Measurements from ENCODE around the gene ANKRD44. TPM values are rescaled to one million over a fixed set of nuclear protein-coding genes. Genes with fewer than 3 reads are reported as not detected.

The ANKRD44 gene
- total RNA-seq, 1 donor from 2014 or later, result 21.4 TPM

DNA sequence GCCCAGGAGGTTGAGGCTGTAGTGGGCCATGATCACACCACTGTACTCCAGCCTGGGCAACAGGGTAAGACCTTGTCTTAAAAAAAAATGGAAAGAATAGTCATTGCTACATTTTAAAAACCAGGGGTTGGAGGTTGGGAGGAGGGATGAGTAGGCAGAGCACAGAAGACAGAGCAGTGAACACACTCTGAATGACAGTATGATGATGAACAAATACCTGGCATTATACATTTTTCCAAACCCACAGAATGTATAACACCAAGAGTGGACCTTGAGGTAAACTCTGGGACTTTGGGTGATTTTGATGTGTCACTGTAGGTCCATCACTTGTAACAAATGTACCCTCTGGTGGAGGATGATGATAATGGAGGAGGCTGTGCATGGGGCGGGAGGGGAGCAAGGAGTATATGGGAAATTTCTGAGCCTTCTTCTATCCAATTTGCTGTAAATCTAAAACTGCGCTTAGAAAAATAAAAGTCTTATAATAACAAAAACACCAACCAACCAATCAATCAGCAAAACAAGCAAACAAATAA, 272.6 kb downstream of the ANKRD44 start:
- Mint-ChIP-seq H3K4me3 (ENCODE audit: unreplicated experiment) (no peak overlapping the region), H3K9me3 (ENCODE audit: low read depth) (peaks cover 1% of the 10 kb centered on the region), H3K36me3 (ENCODE audit: low read depth) (peaks cover 3% of the 10 kb centered on the region), H3K4me1 (ENCODE audit: low read depth) (no peaks in the 10 kb centered on the region), H3K27me3 (ENCODE audit: low read depth) (no peaks in the 10 kb centered on the region), H3K27ac (ENCODE audit: unreplicated experiment) (no peak overlapping the region)
- no peak for TF ChIP-seq CTCF (IDR thresholded peaks at IDR 0.05)
- DNase-seq (ENCODE audit: low spot score), result no peak

GRCh38 chr2:197035002-197035401, 275.6 kb downstream of the ANKRD44 start:
- Mint-ChIP-seq H3K36me3 (ENCODE audit: low read depth) (peaks cover 7% of the 10 kb centered on the region), H3K4me1 (ENCODE audit: low read depth) (no peaks in the 10 kb centered on the region), H3K27ac (ENCODE audit: unreplicated experiment) (no peak overlapping the region), H3K27me3 (ENCODE audit: low read depth) (no peaks in the 10 kb centered on the region), H3K4me3 (ENCODE audit: unreplicated experiment) (no peak overlapping the region), H3K9me3 (ENCODE audit: low read depth) (peaks cover 6% of the 10 kb centered on the region)
- DNase-seq (ENCODE audit: low spot score), result no peak
- TF ChIP-seq CTCF (IDR thresholded peaks at IDR 0.05), result no peak

DNA sequence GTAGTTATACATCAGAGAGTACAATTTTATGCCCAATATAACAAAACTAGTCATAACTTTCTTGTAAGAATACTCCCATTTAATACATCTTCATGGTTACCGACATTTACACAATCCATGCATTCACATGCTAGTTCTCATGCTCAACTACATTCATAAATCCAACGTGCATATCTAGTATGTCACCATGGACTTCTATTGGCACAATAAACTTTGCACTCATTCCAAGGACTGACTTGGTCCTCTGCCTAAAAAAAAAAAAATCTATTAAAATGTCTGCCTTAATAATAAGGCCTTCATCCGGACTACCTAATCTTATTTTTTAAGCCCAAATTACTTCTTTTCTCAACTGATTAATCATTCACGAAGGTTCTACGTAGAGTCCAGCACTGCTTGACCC, 276.3 kb downstream of the ANKRD44 start:
- no peak overlapping the region for H3K4me3 Mint-ChIP-seq (ENCODE audit: unreplicated experiment)
- peaks cover 6% of the 10 kb centered on the region for H3K9me3 Mint-ChIP-seq (ENCODE audit: low read depth)
- H3K4me1 Mint-ChIP-seq (ENCODE audit: low read depth), result no peaks in the 10 kb centered on the region
- DNase-seq (ENCODE audit: low spot score), result no peak
- no peak overlapping the region for H3K27ac Mint-ChIP-seq (ENCODE audit: unreplicated experiment)
- TF ChIP-seq CTCF (IDR thresholded peaks at IDR 0.05), result no peak
- peaks cover 7% of the 10 kb centered on the region for H3K36me3 Mint-ChIP-seq (ENCODE audit: low read depth)
- no peaks in the 10 kb centered on the region for H3K27me3 Mint-ChIP-seq (ENCODE audit: low read depth)

DNA sequence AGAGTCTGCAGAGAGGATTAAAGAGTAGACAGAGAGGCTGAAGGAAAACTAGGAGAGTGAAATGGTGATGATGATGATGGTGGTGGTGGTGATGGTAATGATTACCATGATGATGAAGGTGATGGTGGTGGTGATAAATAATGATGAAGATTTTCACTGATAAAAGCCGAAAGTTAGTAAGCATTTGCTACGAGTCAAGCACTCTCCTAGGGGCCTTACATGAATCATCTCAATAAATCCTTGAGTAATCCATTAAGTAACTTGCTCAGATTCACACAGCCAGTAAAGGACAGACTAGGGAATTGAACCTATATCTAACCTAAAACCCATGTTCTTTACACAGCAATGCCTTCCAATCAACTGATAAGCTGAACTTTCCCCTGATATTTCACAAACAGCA, 277.4 kb downstream of the ANKRD44 start:
- H3K4me3 Mint-ChIP-seq (ENCODE audit: unreplicated experiment), result no peak overlapping the region
- peaks cover 5% of the 10 kb centered on the region for H3K4me1 Mint-ChIP-seq (ENCODE audit: low read depth)
- no peak for DNase-seq (ENCODE audit: low spot score)
- no peaks in the 10 kb centered on the region for H3K27me3 Mint-ChIP-seq (ENCODE audit: low read depth)
- peaks cover 6% of the 10 kb centered on the region for H3K9me3 Mint-ChIP-seq (ENCODE audit: low read depth)
- TF ChIP-seq CTCF (IDR thresholded peaks at IDR 0.05), result no peak
- peaks cover 7% of the 10 kb centered on the region for H3K36me3 Mint-ChIP-seq (ENCODE audit: low read depth)
- H3K27ac Mint-ChIP-seq (ENCODE audit: unreplicated experiment), result no peak overlapping the region

GRCh38 chr2:197031803-197032202, 278.8 kb downstream of the ANKRD44 start:
- TF ChIP-seq CTCF (IDR thresholded peaks at IDR 0.05), result no peak
- DNase-seq (ENCODE audit: low spot score), result no peak
- Mint-ChIP-seq H3K27ac (ENCODE audit: unreplicated experiment) (no peak overlapping the region), H3K36me3 (ENCODE audit: low read depth) (peaks cover 7% of the 10 kb centered on the region), H3K4me1 (ENCODE audit: low read depth) (peaks cover 5% of the 10 kb centered on the region), H3K27me3 (ENCODE audit: low read depth) (no peaks in the 10 kb centered on the region), H3K9me3 (ENCODE audit: low read depth) (peaks cover 6% of the 10 kb centered on the region), H3K4me3 (ENCODE audit: unreplicated experiment) (no peak overlapping the region)

All from chondrocyte (in vitro differentiated cells).